ENCODE measurements around the gene MYT1.

MYT1 gene

DNA sequence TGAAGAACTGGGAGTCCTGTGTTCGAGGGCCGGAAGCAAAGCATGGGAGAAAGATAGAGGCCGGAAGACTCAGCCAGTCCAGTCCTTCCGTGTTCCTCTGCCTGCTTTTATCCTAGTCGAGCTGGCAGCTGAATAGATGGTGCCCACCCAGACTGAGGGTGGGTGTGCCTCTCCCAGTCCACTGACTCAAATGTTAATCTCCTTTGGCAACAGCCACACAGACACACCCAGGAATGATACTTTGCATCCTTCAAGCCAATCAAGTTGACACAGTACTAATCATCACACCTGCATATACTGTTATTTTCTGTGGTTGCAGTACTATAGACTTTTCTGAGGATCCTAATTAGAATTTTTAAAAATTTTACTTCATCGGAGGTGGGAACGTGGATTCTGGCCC lies 112.6 kb downstream of the MYT1 start:
- Histone ChIP-seq H3K18ac (ENCODE audit: low read length) (no peak overlapping the region), H2BK12ac (ENCODE audit: low read length) (no peak overlapping the region), H2BK15ac (ENCODE audit: low read length) (no peak overlapping the region), H3K27me3 (ENCODE audit: control insufficient read depth in 3 of 3, insufficient read depth in 3 of 3, low read depth in 1 of 3, low read length in 3 of 3) (peaks cover 0 to 4% (median 0%) of the 10 kb centered on the region in 3 experiments), H2AFZ (ENCODE audit: low read length) (no peak overlapping the region), H3K23ac (ENCODE audit: low read depth, low read length, poor library complexity) (no peak overlapping the region), H3K27ac (replicated peaks; ENCODE audit: low read length) (no peak overlapping the region), H2AK5ac (ENCODE audit: low read depth, low read length) (no peak overlapping the region), H3K79me1 (ENCODE audit: low read depth, low read length) (peaks cover 1% of the 10 kb centered on the region), H3K4me2 (ENCODE audit: insufficient read depth, low read length, poor library complexity, severe bottlenecking) (no peak overlapping the region), H2BK120ac (ENCODE audit: low read depth, low read length) (no peak overlapping the region), H3K36me3 (replicated peaks in 1 of 2; ENCODE audit: control insufficient read depth in 2 of 2, insufficient read depth in 2 of 2, low read length in 2 of 2) (peaks cover 4 to 22% of the 10 kb centered on the region in 2 donors), H3K9ac (ENCODE audit: low read depth, low read length, poor library complexity) (no peak overlapping the region), H3K9me3 (replicated peaks in 1 of 2; ENCODE audit: control insufficient read depth in 2 of 2, insufficient read depth in 1 of 2, low read depth in 1 of 2, low read length in 2 of 2) (peaks cover 0 to 2% of the 10 kb centered on the region in 2 donors), H4K91ac (ENCODE audit: low read depth, low read length, poor library complexity) (no peak overlapping the region), H3K4ac (ENCODE audit: low read length) (no peak overlapping the region), H4K8ac (ENCODE audit: low read depth, low read length) (no peak overlapping the region), H3K4me1 (ENCODE audit: control insufficient read depth in 2 of 2, insufficient read depth in 1 of 2, low read depth in 1 of 2, low read length in 2 of 2) (no peaks in the 10 kb centered on the region), H2BK5ac (ENCODE audit: low read length) (no peak overlapping the region), H3K4me3 (ENCODE audit: low read length in 2 of 2) (no peak overlapping the region), H3K14ac (ENCODE audit: low read length) (no peak overlapping the region)
- WGBS, 2 donors (ENCODE audit: extremely low coverage in 2 of 2, insufficient read length in 2 of 2, insufficient replicate concordance in 1 of 2) = no CpG with 5 or more reads among the region's 7 CpGs
- DNase-seq (ENCODE audit: low spot score) = no peak

DNA sequence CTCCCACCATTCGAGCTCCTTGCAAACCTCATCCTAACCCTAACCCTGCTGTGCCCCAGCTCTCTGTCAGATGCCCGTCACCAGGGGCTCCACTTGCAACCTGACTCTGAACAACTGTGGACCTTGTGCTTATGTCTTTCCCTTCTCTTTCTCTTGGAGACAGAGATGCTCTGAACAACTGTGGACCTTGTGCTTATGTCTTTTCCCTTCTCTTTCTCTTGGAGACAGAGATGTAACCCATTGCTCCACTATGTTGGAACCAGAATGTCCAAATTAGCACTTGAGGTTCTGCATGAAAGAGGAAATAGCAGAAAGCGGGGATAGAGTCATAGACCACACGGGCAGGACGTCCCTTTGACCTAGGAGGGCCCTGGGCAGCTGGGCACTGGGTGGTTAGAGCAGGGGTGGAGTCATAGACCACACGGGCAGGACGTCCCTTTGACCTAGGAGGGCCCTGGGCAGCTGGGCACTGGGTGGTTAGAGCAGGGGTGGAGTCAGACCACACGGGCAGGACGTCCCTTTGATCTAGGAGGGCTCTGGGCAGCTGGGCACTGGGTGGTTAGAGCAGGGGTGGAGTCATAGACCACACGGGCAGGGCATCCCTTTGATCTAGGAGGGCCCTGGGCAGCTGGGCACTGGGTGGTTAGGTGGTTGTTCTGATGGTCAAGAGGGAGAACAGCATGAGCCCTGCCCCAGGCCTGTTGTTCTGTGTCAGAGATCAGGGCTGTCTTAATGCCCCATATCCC lies 113.5 kb downstream of the MYT1 start:
- Histone ChIP-seq H3K9ac (ENCODE audit: low read depth, low read length, poor library complexity) (no peak overlapping the region), H3K4me2 (ENCODE audit: insufficient read depth, low read length, poor library complexity, severe bottlenecking) (no peak overlapping the region), H2BK120ac (ENCODE audit: low read depth, low read length) (no peak overlapping the region), H3K79me1 (ENCODE audit: low read depth, low read length) (peaks cover 1% of the 10 kb centered on the region), H2AK5ac (ENCODE audit: low read depth, low read length) (no peak overlapping the region), H2BK12ac (ENCODE audit: low read length) (no peak overlapping the region), H4K91ac (ENCODE audit: low read depth, low read length, poor library complexity) (no peak overlapping the region), H4K8ac (ENCODE audit: low read depth, low read length) (no peak overlapping the region), H3K14ac (ENCODE audit: low read length) (peak overlapping the region; percentile 44), H3K4me3 (ENCODE audit: low read length in 2 of 2) (no peak overlapping the region), H3K4ac (ENCODE audit: low read length) (no peak overlapping the region), H3K27me3 (ENCODE audit: control insufficient read depth in 3 of 3, insufficient read depth in 3 of 3, low read depth in 1 of 3, low read length in 3 of 3) (peaks cover 0 to 4% (median 0%) of the 10 kb centered on the region in 3 experiments), H2BK5ac (ENCODE audit: low read length) (no peak overlapping the region), H3K27ac (replicated peaks; ENCODE audit: low read length) (no peak overlapping the region), H3K4me1 (ENCODE audit: control insufficient read depth in 2 of 2, insufficient read depth in 1 of 2, low read depth in 1 of 2, low read length in 2 of 2) (no peaks in the 10 kb centered on the region), H2BK15ac (ENCODE audit: low read length) (no peak overlapping the region), H3K18ac (ENCODE audit: low read length) (no peak overlapping the region), H3K9me3 (replicated peaks in 1 of 2; ENCODE audit: control insufficient read depth in 2 of 2, insufficient read depth in 1 of 2, low read depth in 1 of 2, low read length in 2 of 2) (peaks cover 0 to 2% of the 10 kb centered on the region in 2 donors), H3K36me3 (replicated peaks in 1 of 2; ENCODE audit: control insufficient read depth in 2 of 2, insufficient read depth in 2 of 2, low read length in 2 of 2) (peaks cover 4 to 18% of the 10 kb centered on the region in 2 donors), H3K23ac (ENCODE audit: low read depth, low read length, poor library complexity) (peak overlapping the region; percentile 67), H2AFZ (ENCODE audit: low read length) (no peak overlapping the region)
- no CpG with 5 or more reads among the region's 10 CpGs for WGBS, 2 donors (ENCODE audit: extremely low coverage in 2 of 2, insufficient read length in 2 of 2, insufficient replicate concordance in 1 of 2)
- no peak for DNase-seq (ENCODE audit: low spot score)

GRCh38 chr20:64278317-64278681 lies 114.0 kb downstream of the MYT1 start:
- H2BK5ac ChIP-seq (ENCODE audit: low read length) = no peak overlapping the region
- peak overlapping the region; percentile 44 for H3K14ac ChIP-seq (ENCODE audit: low read length)
- H2BK15ac ChIP-seq (ENCODE audit: low read length) = no peak overlapping the region
- H2AFZ ChIP-seq (ENCODE audit: low read length) = no peak overlapping the region
- H3K4me3 ChIP-seq (ENCODE audit: low read length in 2 of 2) = no peak overlapping the region
- H3K27ac ChIP-seq (replicated peaks; ENCODE audit: low read length) = no peak overlapping the region
- no CpG with 5 or more reads among the region's 4 CpGs for WGBS, 2 donors (ENCODE audit: extremely low coverage in 2 of 2, insufficient read length in 2 of 2, insufficient replicate concordance in 1 of 2)
- no peak for DNase-seq (ENCODE audit: low spot score)
- peaks cover 0 to 4% (median 0%) of the 10 kb centered on the region in 3 experiments for H3K27me3 ChIP-seq (ENCODE audit: control insufficient read depth in 3 of 3, insufficient read depth in 3 of 3, low read depth in 1 of 3, low read length in 3 of 3)
- H3K4me2 ChIP-seq (ENCODE audit: insufficient read depth, low read length, poor library complexity, severe bottlenecking) = no peak overlapping the region
- H3K9me3 ChIP-seq (replicated peaks in 1 of 2; ENCODE audit: control insufficient read depth in 2 of 2, insufficient read depth in 1 of 2, low read depth in 1 of 2, low read length in 2 of 2) = peaks cover 0 to 2% of the 10 kb centered on the region in 2 donors
- H4K91ac ChIP-seq (ENCODE audit: low read depth, low read length, poor library complexity) = no peak overlapping the region
- H4K8ac ChIP-seq (ENCODE audit: low read depth, low read length) = no peak overlapping the region
- H3K4ac ChIP-seq (ENCODE audit: low read length) = no peak overlapping the region
- no peak overlapping the region for H2BK120ac ChIP-seq (ENCODE audit: low read depth, low read length)
- H3K79me1 ChIP-seq (ENCODE audit: low read depth, low read length) = peaks cover 1% of the 10 kb centered on the region
- H3K9ac ChIP-seq (ENCODE audit: low read depth, low read length, poor library complexity) = no peak overlapping the region
- H2BK12ac ChIP-seq (ENCODE audit: low read length) = no peak overlapping the region
- H2AK5ac ChIP-seq (ENCODE audit: low read depth, low read length) = no peak overlapping the region
- peak overlapping the region; percentile 67 for H3K23ac ChIP-seq (ENCODE audit: low read depth, low read length, poor library complexity)
- H3K4me1 ChIP-seq (ENCODE audit: control insufficient read depth in 2 of 2, insufficient read depth in 1 of 2, low read depth in 1 of 2, low read length in 2 of 2) = no peaks in the 10 kb centered on the region
- H3K18ac ChIP-seq (ENCODE audit: low read length) = peak overlapping the region; percentile 64
- peaks cover 3 to 18% of the 10 kb centered on the region in 2 donors for H3K36me3 ChIP-seq (replicated peaks in 1 of 2; ENCODE audit: control insufficient read depth in 2 of 2, insufficient read depth in 2 of 2, low read length in 2 of 2)

- WGBS, 2 donors (ENCODE audit: extremely low coverage in 2 of 2, insufficient read length in 2 of 2, insufficient replicate concordance in 1 of 2) = no CpG with 5 or more reads among the region's 7 CpGs
- no peak overlapping the region for H2BK5ac ChIP-seq (ENCODE audit: low read length)
Observed at GRCh38 chr20:64279826-64280459, 115.7 kb downstream of the MYT1 start.

More at GRCh38 chr20:64279826-64280459, 115.7 kb downstream of the MYT1 start:
- H2AK5ac ChIP-seq (ENCODE audit: low read depth, low read length) = no peak overlapping the region
- H3K27ac ChIP-seq (replicated peaks; ENCODE audit: low read length) = no peak overlapping the region
- H2BK120ac ChIP-seq (ENCODE audit: low read depth, low read length) = no peak overlapping the region
- no peak overlapping the region for H3K9ac ChIP-seq (ENCODE audit: low read depth, low read length, poor library complexity)
- no peak overlapping the region for H3K23ac ChIP-seq (ENCODE audit: low read depth, low read length, poor library complexity)
- no peak overlapping the region for H3K4ac ChIP-seq (ENCODE audit: low read length)
- H3K36me3 ChIP-seq (replicated peaks in 1 of 2; ENCODE audit: control insufficient read depth in 2 of 2, insufficient read depth in 2 of 2, low read length in 2 of 2) = peaks cover 0 to 7% of the 10 kb centered on the region in 2 donors
- H3K4me2 ChIP-seq (ENCODE audit: insufficient read depth, low read length, poor library complexity, severe bottlenecking) = no peak overlapping the region
- peaks cover 2 to 4% of the 10 kb centered on the region in 2 donors for H3K9me3 ChIP-seq (replicated peaks in 1 of 2; ENCODE audit: control insufficient read depth in 2 of 2, insufficient read depth in 1 of 2, low read depth in 1 of 2, low read length in 2 of 2)
- H3K4me1 ChIP-seq (ENCODE audit: control insufficient read depth in 2 of 2, insufficient read depth in 1 of 2, low read depth in 1 of 2, low read length in 2 of 2) = no peaks in the 10 kb centered on the region
- no peak overlapping the region for H2AFZ ChIP-seq (ENCODE audit: low read length)
- H4K8ac ChIP-seq (ENCODE audit: low read depth, low read length) = no peak overlapping the region
- H4K91ac ChIP-seq (ENCODE audit: low read depth, low read length, poor library complexity) = no peak overlapping the region
- peaks cover 0 to 4% (median 0%) of the 10 kb centered on the region in 3 experiments for H3K27me3 ChIP-seq (ENCODE audit: control insufficient read depth in 3 of 3, insufficient read depth in 3 of 3, low read depth in 1 of 3, low read length in 3 of 3)
- H3K18ac ChIP-seq (ENCODE audit: low read length) = no peak overlapping the region
- H2BK12ac ChIP-seq (ENCODE audit: low read length) = no peak overlapping the region
- no peak overlapping the region for H3K14ac ChIP-seq (ENCODE audit: low read length)
- no peak overlapping the region for H3K4me3 ChIP-seq (ENCODE audit: low read length in 2 of 2)
- no peak for DNase-seq (ENCODE audit: low spot score)
- no peaks in the 10 kb centered on the region for H3K79me1 ChIP-seq (ENCODE audit: low read depth, low read length)
- H2BK15ac ChIP-seq (ENCODE audit: low read length) = no peak overlapping the region
